SK-N-SH (cell line): Measurements from ENCODE around the gene SLC25A21. TPM values are rescaled to one million over a fixed set of nuclear protein-coding genes. Genes with fewer than 3 reads are reported as not detected.
"Not testable (repeated sequence)": the region's sequence is repeated elsewhere in the genome, so short reads cannot be mapped to it uniquely, and the experiment has no call there.

Experiments used
- CTCF ChIA-PET: fragments of 300-600, 350-600 bp; formaldehyde crosslinking; extraction: SDS; loops from one replicate; lab custom pipeline; 2021; lab: Yijun Ruan, JAX
- POLR2A ChIA-PET: fragments of 350-600 bp; sonication (Branson Sonifier 250); formaldehyde crosslinking; extraction: SDS; loops from one replicate; lab custom pipeline; 2020; ENCODE audit warnings: antibody characterized with exemption, inconsistent platforms; lab: Yijun Ruan, JAX
- DNase-seq: peaks from one replicate; pipeline ENCODE4 v3.0.0; 2012
- H2AFZ ChIP-seq: fragments of 200-600 bp; sonication (generic); 2 replicates; pipeline ENCODE4 v1.8.1; 2016; ENCODE audit warnings: antibody characterized with exemption, mild to moderate bottlenecking, low read depth
- H3F3A ChIP-seq: fragments of 200-600 bp; sonication (generic); replicated peaks from 2 replicates; pipeline ENCODE3; 2016; ENCODE audit warnings: antibody characterized with exemption, mild to moderate bottlenecking; ENCODE audit not compliant: insufficient read depth
- H3K27ac ChIP-seq, 2 experiments: fragments of 200-500 bp in 1 of 2; fragments of 200-600 bp in 1 of 2; sonication (Bioruptor generic) in 1 of 2; sonication (generic), shearing (Covaris generic) in 1 of 2; 2 replicates each; pipeline versions ENCODE4 v1.5.1 to v1.6.1; 2014 to 2016; ENCODE audit warnings: low read depth in 2 of 2, inconsistent platforms in 1 of 2, low read length in 1 of 2, mild to moderate bottlenecking in 1 of 2, mixed read lengths in 1 of 2
- H3K27me3 ChIP-seq: fragments of 200-600 bp; sonication (generic), shearing (Covaris generic); 2 replicates; pipeline ENCODE4 v1.6.1; 2016; ENCODE audit warnings: mixed run types; ENCODE audit not compliant: insufficient read depth
- H3K36me3 ChIP-seq, 2 experiments: fragments of 200-500 bp in 1 of 2; fragments of 200-600 bp in 1 of 2; sonication (Bioruptor generic) in 1 of 2; sonication (generic) in 1 of 2; replicated peaks in 1 of 2; 2 replicates each; pipeline versions ENCODE3 to v1.5.1; 2014 to 2016; ENCODE audit warnings: low read length in 1 of 2, mild to moderate bottlenecking in 1 of 2; ENCODE audit not compliant: insufficient read depth in 2 of 2, control insufficient read depth in 1 of 2
- H3K4me1 ChIP-seq, 2 experiments: fragments of 200-500 bp in 1 of 2; fragments of 200-600 bp in 1 of 2; sonication (Bioruptor generic) in 1 of 2; sonication (generic), shearing (Covaris generic) in 1 of 2; 2 replicates each; pipeline versions ENCODE4 v1.5.1 to v1.6.1; 2014 to 2016; ENCODE audit warnings: low read depth in 1 of 2, low read length in 1 of 2, mixed run types in 1 of 2; ENCODE audit not compliant: insufficient read depth in 2 of 2, control insufficient read depth in 1 of 2
- H3K4me2 ChIP-seq: fragments of 200-600 bp; sonication (generic), shearing (Covaris generic); 2 replicates; pipeline ENCODE4 v1.6.1; 2017; ENCODE audit warnings: mixed run types
- H3K4me3 ChIP-seq, 2 experiments: fragments of 200-500 bp in 1 of 2; fragments of 200-600 bp in 1 of 2; sonication (Bioruptor generic) in 1 of 2; sonication (generic), shearing (Covaris generic) in 1 of 2; 2 replicates each; pipeline versions ENCODE4 v1.5.1 to v1.8.1; 2014 to 2016; ENCODE audit warnings: low read depth in 2 of 2, inconsistent platforms in 1 of 2, low read length in 1 of 2, mild to moderate bottlenecking in 1 of 2, mixed read lengths in 1 of 2, moderate library complexity in 1 of 2
- H3K79me2 ChIP-seq: fragments of 200-600 bp; sonication (generic); 2 replicates; pipeline ENCODE4 v1.8.1; 2017; ENCODE audit warnings: mild to moderate bottlenecking; ENCODE audit not compliant: insufficient read depth
- H3K9ac ChIP-seq: fragments of 200-600 bp; sonication (generic); 2 replicates; pipeline ENCODE4 v1.6.1; 2017; ENCODE audit warnings: mixed run types
- H3K9me2 ChIP-seq: fragments of 200-600 bp; sonication (generic); 2 replicates; pipeline ENCODE4 v1.6.1; 2017; ENCODE audit warnings: mixed run types
- H3K9me3 ChIP-seq: fragments of 200-600 bp; sonication (generic); 2 replicates; pipeline ENCODE4 v1.6.1; 2017; ENCODE audit warnings: mixed run types, mild to moderate bottlenecking, moderate library complexity
- H4K20me1 ChIP-seq: fragments of 200-600 bp; sonication (generic); 2 replicates; pipeline ENCODE4 v1.6.1; 2017; ENCODE audit warnings: mild to moderate bottlenecking, mixed run types; ENCODE audit not compliant: insufficient read depth
- CTCF ChIP-seq: fragments of 200-600 bp; sonication (generic); IDR thresholded peaks from 2 replicates; pipeline ENCODE4 v1.6.1; 2017; ENCODE audit warnings: antibody characterized with exemption, mild to moderate bottlenecking, moderate library complexity
- EZH2phosphoT487 ChIP-seq: fragments of 200-600 bp; sonication (generic); IDR thresholded peaks from 2 replicates; pipeline ENCODE4 v1.6.1; 2017; ENCODE audit warnings: low read depth, mixed run types, mild to moderate bottlenecking, antibody characterized with exemption, moderate library complexity, borderline replicate concordance
- FOSL2 ChIP-seq: IDR thresholded peaks from 2 replicates; pipeline ENCODE4 v1.4.0; 2012; ENCODE audit warnings: low read depth, mild to moderate bottlenecking, moderate library complexity, borderline replicate concordance
- FOXJ3 ChIP-seq: sonication (generic); formaldehyde crosslinking; IDR thresholded peaks from 2 replicates; pipeline ENCODE4 v1.5.1; 2020; ENCODE audit warnings: mild to moderate bottlenecking, missing genetic modification reagents
- JUND ChIP-seq: IDR thresholded peaks from 2 replicates; pipeline ENCODE4 v1.4.0; 2012
- RCOR1 ChIP-seq: fragments of 150-350 bp; IDR thresholded peaks from 2 replicates; pipeline ENCODE4 v1.6.1; 2017; ENCODE audit warnings: antibody characterized with exemption, low read length
- RXRA ChIP-seq: IDR thresholded peaks from 2 replicates; pipeline ENCODE4 v1.4.0; 2012; ENCODE audit warnings: low read depth, mild to moderate bottlenecking, borderline replicate concordance
- SIN3A ChIP-seq: IDR thresholded peaks from 2 replicates; pipeline ENCODE4 v1.6.1; 2012; ENCODE audit warnings: low read depth, mild to moderate bottlenecking, low read length, moderate library complexity, borderline replicate concordance
- TAF1 ChIP-seq: IDR thresholded peaks from 2 replicates; pipeline ENCODE4 v1.6.1; 2012; ENCODE audit warnings: low read depth, mild to moderate bottlenecking, low read length, moderate library complexity, borderline replicate concordance
- TEAD4 ChIP-seq: IDR thresholded peaks from 2 replicates; pipeline ENCODE4 v1.4.0; 2012; ENCODE audit warnings: mild to moderate bottlenecking, borderline replicate concordance; ENCODE audit not compliant: insufficient read depth
- USF2 ChIP-seq: fragments of 150-350 bp; IDR thresholded peaks from 2 replicates; pipeline ENCODE4 v1.6.1; 2017; ENCODE audit warnings: antibody characterized with exemption, low read length, low read depth, borderline replicate concordance
- WGBS: methylation state at CpG from one replicate; pipeline ENCODE4 v1.1.6; 2017; ENCODE audit warnings: low lambda C conversion rate; 5-methylcytosine and 5-hydroxymethylcytosine counted together
- polyA plus RNA-seq, 3 experiments: library from polyadenylated mRNA; depleted of rRNA; stranded (reverse); fragments of >200 nt; gene quantifications; 2 replicates each; pipeline ENCODE4 v1.2.3, GENCODE V29; 2012

The SLC25A21 gene
- polyA plus RNA-seq, 1 of the 3 experiments (the other 2 are of a cell fraction), result not detected

GRCh38 chr14:37189733-37190132 lies 17.3 kb upstream of the SLC25A21 start:
- CTCF ChIA-PET, H3K79me2 ChIP-seq, DNase-seq, H3K36me3 ChIP-seq, H3F3A ChIP-seq, H3K4me3 ChIP-seq, POLR2A ChIA-PET, H3K4me1 ChIP-seq, H2AFZ ChIP-seq, H3K9me3 ChIP-seq, H3K27ac ChIP-seq, H4K20me1 ChIP-seq, H3K9ac ChIP-seq, H3K27me3 ChIP-seq, H3K9me2 ChIP-seq, H3K4me2 ChIP-seq: not testable (repeated sequence)
- 6% methylated on average over 2 of the region's 2 CpGs for WGBS

- H3K27ac ChIP-seq, POLR2A ChIA-PET, CTCF ChIA-PET, H3F3A ChIP-seq, H3K79me2 ChIP-seq, DNase-seq, H3K36me3 ChIP-seq, H4K20me1 ChIP-seq, H3K9me3 ChIP-seq, H3K4me2 ChIP-seq, H3K4me1 ChIP-seq, H3K27me3 ChIP-seq, H3K9ac ChIP-seq, H2AFZ ChIP-seq, H3K4me3 ChIP-seq, H3K9me2 ChIP-seq: not testable (repeated sequence)
- no CpG with 5 or more reads among the region's 9 CpGs for WGBS
These were observed 15.6 kb upstream of the SLC25A21 start for GRCh38 chr14:37187840-37188577.

GRCh38 chr14:37187294-37187693 lies 14.9 kb upstream of the SLC25A21 start:
- H3K27ac ChIP-seq, result no peak overlapping the region
- H3K4me3 ChIP-seq, result no peak overlapping the region
- H3K4me1 ChIP-seq, result no peaks in the 10 kb centered on the region
- H3K4me2 ChIP-seq, result no peak overlapping the region
- no peak overlapping the region for H3K9ac ChIP-seq
- no peaks in the 10 kb centered on the region for H3F3A ChIP-seq
- no peak overlapping the region for H2AFZ ChIP-seq
- no peaks in the 10 kb centered on the region for H3K27me3 ChIP-seq
- H3K36me3 ChIP-seq, result no peaks in the 10 kb centered on the region
- no peaks in the 10 kb centered on the region for H3K79me2 ChIP-seq
- no peak for DNase-seq
- POLR2A ChIA-PET, result no interaction called here
- TF ChIP-seq RCOR1 (no peak), EZH2phosphoT487 (no peak), FOSL2 (no peak), FOXJ3 (CRISPR knock-in tag) (no peak), TEAD4 (no peak), SIN3A (no peak), USF2 (no peak), TAF1 (no peak), RXRA (no peak), CTCF (no peak), JUND (no peak)
- TF ChIP-seq, all 33 proteins: peak for 0
- Histone ChIP-seq H3K9me2 (no peaks in the 10 kb centered on the region), H3K9me3 (no peaks in the 10 kb centered on the region), H4K20me1 (no peaks in the 10 kb centered on the region)
- CTCF ChIA-PET, result no interaction called here
- 14% methylated on average over 3 of the region's 3 CpGs for WGBS
